Neural progenitor cell (in vitro differentiated cells): ENCODE data around the gene MAP3K3.

Experiments used
- EZH2 ChIP-seq: fragments of 200-600 bp; sonication (generic); IDR thresholded peaks from 2 replicates; pipeline ENCODE4 v1.6.1; 2017; ENCODE audit warnings: antibody characterized with exemption, mild to moderate bottlenecking, moderate library complexity
- TF ChIP-seq, protein P1 (sequence below): fragments of 200-600 bp; sonication (generic); IDR thresholded peaks from 2 replicates; pipeline ENCODE4 v1.5.1; 2017; ENCODE audit warnings: antibody characterized with exemption, mild to moderate bottlenecking

DNA sequence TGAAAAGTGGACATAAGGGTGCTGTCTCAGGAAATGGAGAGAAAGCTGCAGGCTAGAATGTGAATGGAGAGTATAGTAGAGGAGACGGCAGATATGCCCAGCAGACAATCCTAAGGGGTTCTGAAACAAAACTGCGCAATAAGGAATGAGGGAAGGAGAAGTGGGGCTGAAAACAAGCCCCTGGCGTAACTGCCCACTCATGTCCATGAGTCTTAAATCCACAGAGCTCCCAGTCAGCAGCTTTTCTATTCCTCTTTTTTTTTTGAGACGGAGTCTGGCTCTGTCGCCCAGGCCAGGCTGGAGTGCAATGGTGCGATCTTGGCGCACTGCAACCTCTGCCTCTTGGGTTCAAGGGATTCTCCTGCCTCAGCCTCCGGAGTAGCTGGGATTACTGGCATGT, 113.5 kb downstream of the MAP3K3 start:
- TF ChIP-seq, protein P1, sequence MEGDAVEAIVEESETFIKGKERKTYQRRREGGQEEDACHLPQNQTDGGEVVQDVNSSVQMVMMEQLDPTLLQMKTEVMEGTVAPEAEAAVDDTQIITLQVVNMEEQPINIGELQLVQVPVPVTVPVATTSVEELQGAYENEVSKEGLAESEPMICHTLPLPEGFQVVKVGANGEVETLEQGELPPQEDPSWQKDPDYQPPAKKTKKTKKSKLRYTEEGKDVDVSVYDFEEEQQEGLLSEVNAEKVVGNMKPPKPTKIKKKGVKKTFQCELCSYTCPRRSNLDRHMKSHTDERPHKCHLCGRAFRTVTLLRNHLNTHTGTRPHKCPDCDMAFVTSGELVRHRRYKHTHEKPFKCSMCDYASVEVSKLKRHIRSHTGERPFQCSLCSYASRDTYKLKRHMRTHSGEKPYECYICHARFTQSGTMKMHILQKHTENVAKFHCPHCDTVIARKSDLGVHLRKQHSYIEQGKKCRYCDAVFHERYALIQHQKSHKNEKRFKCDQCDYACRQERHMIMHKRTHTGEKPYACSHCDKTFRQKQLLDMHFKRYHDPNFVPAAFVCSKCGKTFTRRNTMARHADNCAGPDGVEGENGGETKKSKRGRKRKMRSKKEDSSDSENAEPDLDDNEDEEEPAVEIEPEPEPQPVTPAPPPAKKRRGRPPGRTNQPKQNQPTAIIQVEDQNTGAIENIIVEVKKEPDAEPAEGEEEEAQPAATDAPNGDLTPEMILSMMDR = no peak
- no peak for TF ChIP-seq EZH2
